CD4-positive, alpha-beta T cell (primary cell): ENCODE data around the gene FCRL5. TPM values are rescaled to one million over a fixed set of nuclear protein-coding genes. Genes with fewer than 3 reads are reported as not detected.

ENCODE experiments used
- ATAC-seq: fragments of 200-7000 bp; cut with Tn5 transposase; one replicate; pipeline ENCODE4 v1.10.0; 2022; ENCODE audit warnings: mild to moderate bottlenecking; ENCODE audit not compliant: poor library complexity
- CTCF ChIA-PET: fragments of 350-600 bp; sonication (Branson Sonifier 250); formaldehyde crosslinking; loops from one replicate; lab custom pipeline; 2021; ENCODE audit warnings: antibody characterized with exemption, inconsistent platforms; lab: Charles Lee
- POLR2A ChIA-PET: fragments of 350-600 bp; sonication (Branson Sonifier 250); formaldehyde crosslinking; loops from one replicate; lab custom pipeline; 2021; ENCODE audit warnings: antibody characterized with exemption, inconsistent platforms; lab: Charles Lee
- DNase-seq, 14 experiments: peaks; one replicate each; pipeline ENCODE4 v3.0.0-alpha.2; 2013 to 2020; ENCODE audit warnings: mixed read lengths in 2 of 14
- H3K27ac ChIP-seq, 2 donors: one replicate each; pipeline versions ENCODE4 v1.5.1 to v1.7.0; 2013; ENCODE audit warnings: low read length in 2 of 2, low read depth in 1 of 2, mild to moderate bottlenecking in 1 of 2
- H3K27me3 ChIP-seq, 2 experiments: 1 replicate in 1 of 2; 2 replicates in 1 of 2; pipeline versions ENCODE4 v1.6.1 to v1.7.0; 2013; ENCODE audit warnings: low read length in 2 of 2, control low read depth in 1 of 2, mild to moderate bottlenecking in 1 of 2, moderate library complexity in 1 of 2; ENCODE audit not compliant: insufficient read depth in 2 of 2, control insufficient read depth in 1 of 2
- H3K36me3 ChIP-seq: one replicate; pipeline ENCODE4 v1.6.1; 2013; ENCODE audit warnings: low read length, control low read depth; ENCODE audit not compliant: insufficient read depth
- H3K4me1 ChIP-seq: one replicate; pipeline ENCODE4 v1.6.1; 2013; ENCODE audit warnings: low read length, control low read depth; ENCODE audit not compliant: insufficient read depth
- H3K4me3 ChIP-seq: one replicate; pipeline ENCODE4 v1.5.1; 2013; ENCODE audit warnings: mild to moderate bottlenecking, low read length, moderate library complexity
- H3K9me3 ChIP-seq, 2 experiments: 1 replicate in 1 of 2; 2 replicates in 1 of 2; pipeline versions ENCODE4 v1.6.1 to v1.7.0; 2013; ENCODE audit warnings: low read length in 2 of 2, mild to moderate bottlenecking in 2 of 2, control low read depth in 1 of 2, moderate library complexity in 1 of 2; ENCODE audit not compliant: control insufficient read depth in 1 of 2, insufficient read depth in 1 of 2
- H3K27ac Mint-ChIP-seq: one replicate; pipeline ENCODE4 v1.8.0; 2020; ENCODE audit warnings: mixed read lengths
- H3K27me3 Mint-ChIP-seq: one replicate; pipeline ENCODE4 v1.8.0; 2021; ENCODE audit warnings: mixed read lengths
- H3K36me3 Mint-ChIP-seq: one replicate; pipeline ENCODE4 v1.8.0; 2021; ENCODE audit warnings: low read depth, mixed read lengths
- H3K4me1 Mint-ChIP-seq: one replicate; pipeline ENCODE4 v1.8.0; 2021; ENCODE audit warnings: low read depth, mixed read lengths
- H3K4me3 Mint-ChIP-seq: one replicate; pipeline ENCODE4 v1.8.0; 2020; ENCODE audit warnings: mild to moderate bottlenecking, mixed read lengths
- H3K9me3 Mint-ChIP-seq: one replicate; pipeline ENCODE4 v1.8.0; 2020; ENCODE audit warnings: mixed read lengths
- intact Hi-C, 2 experiments: fragments of 100-400 bp; cut with DNase I in 1 of 2; cut with micrococcal nuclease in 1 of 2; formaldehyde crosslinking; loops; one replicate each; pipeline versions ENCODE4 v1.15.1 to v1.9.0; 2023 to 2025; cut with DNase I, micrococcal nuclease
- total RNA-seq, 174 experiments: library from RNA in 2 of 174; stranded (reverse) in 2 of 174; gene quantifications; one replicate each; pipeline ENCODE4 v1.2.3 and lab custom pipeline; 2021 to 2026
- TF ChIP-seq, protein P1 (sequence below): fragments of 200-600 bp; IDR thresholded peaks from one replicate; pipeline ENCODE4 v1.8.0; 2022; ENCODE audit warnings: antibody characterized with exemption, mild to moderate bottlenecking

FCRL5 gene
- total RNA-seq, 2 experiments from 2014 or later: not detected

GRCh38 chr1:157495285-157495684 lies 57.0 kb downstream of the FCRL5 start:
- Mint-ChIP-seq H3K9me3 (no peaks in the 10 kb centered on the region), H3K27ac (no peak overlapping the region), H3K36me3 (no peaks in the 10 kb centered on the region), H3K4me3 (no peak overlapping the region), H3K27me3 (peaks cover 34% of the 10 kb centered on the region), H3K4me1 (no peaks in the 10 kb centered on the region)
- no peak for DNase-seq
- CTCF ChIA-PET: interaction anchor here (1.6 kb wide), 1 partner anchor 10 kb away, joined by 4 read pairs; no protein-coding TSS in a partner anchor
- Histone ChIP-seq H3K4me1 (no peaks in the 10 kb centered on the region), H3K36me3 (no peaks in the 10 kb centered on the region), H3K4me3 (no peak overlapping the region), H3K27ac (no peak overlapping the region), H3K9me3 (no peaks in the 10 kb centered on the region), H3K27me3 (peaks cover 4 to 8% of the 10 kb centered on the region in 2 experiments)
- TF ChIP-seq, protein P1, sequence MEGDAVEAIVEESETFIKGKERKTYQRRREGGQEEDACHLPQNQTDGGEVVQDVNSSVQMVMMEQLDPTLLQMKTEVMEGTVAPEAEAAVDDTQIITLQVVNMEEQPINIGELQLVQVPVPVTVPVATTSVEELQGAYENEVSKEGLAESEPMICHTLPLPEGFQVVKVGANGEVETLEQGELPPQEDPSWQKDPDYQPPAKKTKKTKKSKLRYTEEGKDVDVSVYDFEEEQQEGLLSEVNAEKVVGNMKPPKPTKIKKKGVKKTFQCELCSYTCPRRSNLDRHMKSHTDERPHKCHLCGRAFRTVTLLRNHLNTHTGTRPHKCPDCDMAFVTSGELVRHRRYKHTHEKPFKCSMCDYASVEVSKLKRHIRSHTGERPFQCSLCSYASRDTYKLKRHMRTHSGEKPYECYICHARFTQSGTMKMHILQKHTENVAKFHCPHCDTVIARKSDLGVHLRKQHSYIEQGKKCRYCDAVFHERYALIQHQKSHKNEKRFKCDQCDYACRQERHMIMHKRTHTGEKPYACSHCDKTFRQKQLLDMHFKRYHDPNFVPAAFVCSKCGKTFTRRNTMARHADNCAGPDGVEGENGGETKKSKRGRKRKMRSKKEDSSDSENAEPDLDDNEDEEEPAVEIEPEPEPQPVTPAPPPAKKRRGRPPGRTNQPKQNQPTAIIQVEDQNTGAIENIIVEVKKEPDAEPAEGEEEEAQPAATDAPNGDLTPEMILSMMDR: no peak
- intact Hi-C loops: loop anchor here (5.0 to 10.0 kb wide), 2 partner anchors 123 to 300 kb away; no protein-coding TSS in a partner anchor
- POLR2A ChIA-PET: no interaction called here
- no peak for ATAC-seq

GRCh38 chr1:157494093-157494492 lies 58.2 kb downstream of the FCRL5 start:
- Histone ChIP-seq H3K4me1 (no peaks in the 10 kb centered on the region), H3K4me3 (no peak overlapping the region), H3K36me3 (no peaks in the 10 kb centered on the region), H3K9me3 (no peaks in the 10 kb centered on the region), H3K27me3 (peaks cover 0 to 8% of the 10 kb centered on the region in 2 experiments), H3K27ac (no peak overlapping the region)
- Mint-ChIP-seq H3K36me3 (no peaks in the 10 kb centered on the region), H3K4me1 (no peaks in the 10 kb centered on the region), H3K9me3 (no peaks in the 10 kb centered on the region), H3K27me3 (peaks cover 34% of the 10 kb centered on the region), H3K27ac (no peak overlapping the region), H3K4me3 (no peak overlapping the region)
- POLR2A ChIA-PET: no interaction called here
- intact Hi-C loops: loop anchor here in 1 of 2 experiments (5.0 to 10.0 kb wide), 4 partner anchors 122 to 402 kb away; no protein-coding TSS in a partner anchor
- CTCF ChIA-PET: no interaction called here
- TF ChIP-seq, protein P1: no peak
- DNase-seq: no peak
- ATAC-seq: no peak

- DNase-seq (peak in 13 of 14 experiments; percentile 7 to 52 (median 26)), ATAC-seq (no peak)
- intact Hi-C loops: loop anchor here in 1 of 2 experiments (5.0 to 10.0 kb wide), 4 partner anchors 118 to 398 kb away; no protein-coding TSS in a partner anchor
- Mint-ChIP-seq H3K27ac (no peak overlapping the region), H3K4me1 (no peaks in the 10 kb centered on the region), H3K9me3 (no peaks in the 10 kb centered on the region), H3K4me3 (no peak overlapping the region), H3K36me3 (no peaks in the 10 kb centered on the region), H3K27me3 (peaks cover 35% of the 10 kb centered on the region)
- Histone ChIP-seq H3K36me3 (no peaks in the 10 kb centered on the region), H3K27me3 (peaks cover 0 to 8% of the 10 kb centered on the region in 2 experiments), H3K27ac (no peak overlapping the region), H3K4me3 (no peak overlapping the region), H3K9me3 (no peaks in the 10 kb centered on the region), H3K4me1 (no peaks in the 10 kb centered on the region)
- TF ChIP-seq, protein P1: peak; percentile 39
- ChIA-PET CTCF (no interaction called here), POLR2A (no interaction called here)
Observed at GRCh38 chr1:157490467-157491165, 61.7 kb downstream of the FCRL5 start.
